Hematopoietic multipotent progenitor cell treated with erythropoietin and hydrocortisone succinate and interleukin-3 and kit ligand, for 6 days (in vitro differentiated cells): ENCODE data around the gene MORC1.
"Not testable (repeated sequence)": the region's sequence is repeated elsewhere in the genome, so short reads cannot be mapped to it uniquely, and the experiment has no call there.

Experiments used
- DNase-seq: peaks from one replicate; pipeline ENCODE4 v3.0.0-alpha.2; 2015

Gene MORC1

GRCh38 chr3:109109574-109109973, 8.4 kb downstream of the MORC1 start:
- DNase-seq = no peak

DNA sequence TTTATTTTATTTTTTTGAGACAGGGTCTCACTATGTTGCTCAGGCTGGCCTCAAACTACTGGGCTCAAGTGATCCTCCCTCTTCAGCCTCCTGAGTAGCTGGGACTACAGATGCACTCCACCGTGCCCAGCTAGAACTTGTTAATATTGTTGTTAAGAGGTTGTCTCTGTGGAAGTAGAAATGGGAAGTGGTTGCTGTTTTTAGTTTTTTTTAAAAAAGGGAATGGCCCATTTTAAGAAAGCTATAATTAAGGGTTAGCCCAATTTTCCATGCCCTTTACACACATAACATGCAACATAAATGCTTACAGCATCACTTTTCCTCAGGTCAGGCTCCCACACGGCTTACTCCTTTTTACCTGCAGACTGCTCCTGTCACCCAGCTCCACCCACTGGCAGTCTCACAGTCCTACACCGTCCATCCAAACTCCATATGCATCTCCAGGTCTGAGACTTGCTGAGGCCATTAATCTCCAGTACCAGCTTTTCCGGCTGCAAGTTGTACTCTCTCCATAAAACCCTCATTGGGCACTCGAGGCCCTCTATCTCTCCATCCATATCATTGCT, 19.8 kb downstream of the MORC1 start:
- DNase-seq = peak; percentile 6

DNA sequence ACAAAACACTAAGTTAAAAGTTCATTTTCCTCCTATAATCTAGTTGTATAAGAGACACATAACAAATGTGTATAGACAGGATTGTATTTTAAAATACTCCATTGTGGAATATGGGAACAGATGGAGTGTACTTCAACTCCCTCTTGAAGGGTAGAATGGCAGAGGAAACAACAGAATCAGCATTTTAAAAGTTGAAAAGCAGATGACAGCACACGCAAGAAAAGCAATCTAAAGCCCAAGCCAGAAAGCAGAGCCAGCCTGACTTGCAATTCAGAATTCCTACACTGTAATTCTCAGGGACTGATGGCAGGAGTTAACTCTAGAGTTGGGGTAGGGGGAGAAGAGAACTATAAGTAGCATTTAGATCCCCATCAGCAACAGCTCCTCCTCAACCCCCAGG, 22.8 kb downstream of the MORC1 start:
- no peak for DNase-seq

- no peak for DNase-seq
Observed at GRCh38 chr3:109093561-109093960, 24.4 kb downstream of the MORC1 start.

GRCh38 chr3:109091846-109092245, 26.1 kb downstream of the MORC1 start:
- no peak for DNase-seq

DNA sequence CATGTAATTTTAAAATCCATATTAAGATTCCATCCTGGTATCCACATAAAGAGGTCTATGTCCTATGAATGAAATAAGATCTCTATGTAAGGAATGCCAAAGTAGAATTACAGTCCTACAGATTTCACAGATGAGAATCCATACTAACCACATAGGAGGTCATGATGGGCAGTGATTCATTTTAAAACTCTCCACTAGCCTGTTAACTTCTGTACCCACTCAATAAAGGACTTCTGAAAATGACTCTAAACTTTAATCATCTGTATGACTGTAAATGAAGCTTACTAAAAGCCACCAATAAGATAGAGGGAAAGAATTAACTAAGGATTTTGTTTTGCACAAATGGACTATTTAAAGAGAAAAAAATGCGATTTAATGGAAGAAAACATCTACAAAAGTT, 28.7 kb downstream of the MORC1 start:
- no peak for DNase-seq

GRCh38 chr3:109081746-109082510, 36.0 kb downstream of the MORC1 start:
- DNase-seq = peak; percentile 70

- DNase-seq = not testable (repeated sequence)
Observed at GRCh38 chr3:109080090-109080489, 37.8 kb downstream of the MORC1 start.

DNA sequence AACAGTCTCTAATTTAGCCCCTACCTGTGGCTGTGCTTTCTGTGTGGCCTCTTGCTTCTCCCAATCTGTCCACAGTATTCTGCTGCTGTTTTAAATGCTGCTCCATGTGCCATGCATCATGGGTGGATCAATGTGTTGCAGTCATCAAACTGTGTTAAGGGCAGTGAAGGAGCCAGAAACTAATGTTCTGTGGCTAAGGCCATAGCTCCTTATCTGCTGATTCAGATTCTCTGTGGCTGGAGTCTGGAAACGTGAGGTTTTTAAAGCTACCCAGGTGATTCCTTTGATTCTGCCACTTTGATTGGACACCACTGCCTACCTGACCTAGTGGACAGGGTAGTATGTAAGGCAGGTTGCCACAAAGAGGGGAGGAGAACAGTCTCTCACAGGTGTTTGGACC, 44.8 kb downstream of the MORC1 start:
- peak; percentile 33 for DNase-seq

DNA sequence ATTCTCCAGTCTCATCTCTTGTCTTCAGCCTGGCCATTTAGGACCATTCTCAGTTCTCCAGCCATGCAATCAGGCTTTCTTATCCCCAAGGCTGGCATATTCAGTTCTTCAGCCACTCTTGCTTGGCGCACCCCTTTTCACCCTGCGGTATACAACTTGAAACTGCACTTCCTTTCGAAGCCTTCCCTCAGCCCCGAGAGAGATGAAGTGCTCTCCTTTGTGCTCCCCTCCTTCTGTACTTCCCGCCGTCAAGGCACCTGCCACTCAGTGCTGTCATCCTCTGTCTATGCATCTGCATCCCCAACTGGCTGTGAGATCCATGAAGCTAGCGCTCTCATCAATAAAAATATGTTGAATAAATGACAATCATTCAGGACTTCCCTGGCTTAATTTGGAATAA, 45.7 kb downstream of the MORC1 start:
- DNase-seq = peak; percentile 13

GRCh38 chr3:109071350-109072142, 46.4 kb downstream of the MORC1 start:
- peak; percentile 81 for DNase-seq

- no peak for DNase-seq
Observed at GRCh38 chr3:109070211-109070610, 47.7 kb downstream of the MORC1 start.

GRCh38 chr3:109066864-109067263, 51.1 kb downstream of the MORC1 start:
- no peak for DNase-seq

DNA sequence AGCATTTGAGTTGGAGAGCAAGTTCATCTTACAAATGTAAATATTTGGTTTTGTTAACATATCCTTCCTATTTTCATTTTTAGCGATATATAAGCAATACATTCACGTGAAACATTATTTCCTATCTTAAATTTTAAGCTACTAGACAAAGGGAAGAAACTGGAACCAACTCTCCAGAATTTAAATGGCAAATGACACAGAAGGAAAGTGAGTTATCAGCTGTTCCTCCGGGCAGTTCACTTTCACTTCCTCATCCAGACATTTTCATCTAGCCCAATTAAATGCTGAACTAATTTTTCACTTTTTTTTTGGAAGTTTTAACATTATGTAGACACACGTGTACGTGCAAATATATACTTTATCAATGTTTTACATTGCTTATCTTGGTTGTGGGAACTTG, 58.7 kb downstream of the MORC1 start:
- DNase-seq = peak; percentile 21

- no peak for DNase-seq
Observed at GRCh38 chr3:109057616-109058015, 60.3 kb downstream of the MORC1 start.

DNA sequence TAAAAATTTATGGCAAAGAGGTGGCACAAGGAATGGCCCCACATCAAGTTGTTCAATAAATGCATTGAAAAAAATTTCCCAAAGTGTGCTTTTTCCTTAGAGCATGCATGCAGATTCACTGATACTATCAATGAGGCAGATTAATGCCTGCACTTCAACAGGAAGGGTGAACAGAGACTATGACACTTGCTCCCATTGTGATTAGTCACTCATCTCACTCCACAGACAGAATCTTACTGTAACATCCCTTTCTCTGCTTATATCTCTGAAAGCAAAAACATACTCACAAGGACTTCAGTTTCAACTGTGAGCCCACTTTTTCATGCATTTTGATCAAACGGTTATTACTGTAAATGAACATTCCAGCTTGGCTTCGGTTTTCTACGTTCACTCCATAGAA, 60.9 kb downstream of the MORC1 start:
- no peak for DNase-seq

DNA sequence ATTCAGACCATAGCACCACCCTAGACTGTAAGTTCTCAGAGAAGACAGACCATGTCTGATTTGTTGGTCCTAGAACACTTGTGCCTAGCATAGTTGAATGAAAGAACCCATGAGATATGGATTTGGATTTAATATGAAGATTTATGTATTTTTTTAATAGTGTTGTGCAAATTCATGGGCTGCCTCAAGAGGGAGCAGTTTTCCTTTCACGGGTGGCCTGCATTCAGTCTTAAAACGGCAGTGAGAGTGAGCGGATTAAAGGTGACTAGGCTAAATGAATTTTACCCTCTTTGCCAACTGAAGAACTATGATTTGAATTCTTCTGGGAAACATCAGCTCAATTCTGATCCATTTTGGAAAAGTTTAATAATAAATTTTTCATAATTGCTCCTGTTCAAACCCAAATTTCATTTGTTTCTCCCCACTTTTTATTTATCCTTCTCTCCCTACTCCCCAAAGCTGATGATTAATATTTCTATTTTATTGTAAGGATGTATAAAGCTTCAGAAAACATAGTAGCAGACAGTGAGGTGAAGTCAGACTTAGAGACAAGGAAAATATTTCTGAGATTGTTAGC, 67.3 kb downstream of the MORC1 start:
- DNase-seq = peak; percentile 74

GRCh38 chr3:109047366-109047765, 70.6 kb downstream of the MORC1 start:
- DNase-seq = no peak

DNA sequence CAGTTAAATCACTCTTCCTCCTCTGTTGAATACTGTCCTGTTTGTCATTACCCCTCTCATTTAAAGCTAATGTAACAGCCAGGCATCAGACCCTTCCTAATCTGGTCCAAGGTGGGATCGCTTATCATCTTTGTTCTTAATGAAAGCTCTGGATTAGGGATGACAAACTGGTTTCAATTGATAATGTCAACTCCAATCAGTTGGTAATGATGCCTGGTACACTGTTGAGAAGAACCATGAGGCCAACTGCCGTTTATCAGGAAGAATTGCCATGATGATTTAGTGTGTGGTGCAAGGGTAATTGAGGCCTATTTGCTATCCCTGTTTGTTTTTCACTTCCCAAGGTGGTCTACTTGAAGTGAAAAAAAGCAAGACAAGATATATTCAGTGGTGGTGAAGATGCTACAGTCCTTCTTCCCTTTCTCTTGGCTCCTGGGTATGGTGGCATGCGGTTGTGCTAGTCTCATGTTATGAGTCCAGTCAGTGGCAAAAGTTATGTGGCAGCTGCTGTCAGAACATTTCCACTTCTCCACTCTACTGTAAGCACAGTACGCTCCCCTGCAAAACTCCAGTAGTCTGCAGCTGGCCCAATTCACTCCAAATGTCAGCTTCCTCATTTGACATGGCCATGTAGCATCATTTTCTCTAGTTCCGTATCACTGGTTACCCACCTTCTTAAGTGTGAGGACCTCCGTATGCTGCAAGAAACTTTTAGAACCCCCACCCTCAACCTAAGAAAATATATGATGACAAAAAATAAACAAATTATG, 72.5 kb downstream of the MORC1 start:
- no peak for DNase-seq

- no peak for DNase-seq
Observed at GRCh38 chr3:109035082-109035481, 82.9 kb downstream of the MORC1 start.

DNA sequence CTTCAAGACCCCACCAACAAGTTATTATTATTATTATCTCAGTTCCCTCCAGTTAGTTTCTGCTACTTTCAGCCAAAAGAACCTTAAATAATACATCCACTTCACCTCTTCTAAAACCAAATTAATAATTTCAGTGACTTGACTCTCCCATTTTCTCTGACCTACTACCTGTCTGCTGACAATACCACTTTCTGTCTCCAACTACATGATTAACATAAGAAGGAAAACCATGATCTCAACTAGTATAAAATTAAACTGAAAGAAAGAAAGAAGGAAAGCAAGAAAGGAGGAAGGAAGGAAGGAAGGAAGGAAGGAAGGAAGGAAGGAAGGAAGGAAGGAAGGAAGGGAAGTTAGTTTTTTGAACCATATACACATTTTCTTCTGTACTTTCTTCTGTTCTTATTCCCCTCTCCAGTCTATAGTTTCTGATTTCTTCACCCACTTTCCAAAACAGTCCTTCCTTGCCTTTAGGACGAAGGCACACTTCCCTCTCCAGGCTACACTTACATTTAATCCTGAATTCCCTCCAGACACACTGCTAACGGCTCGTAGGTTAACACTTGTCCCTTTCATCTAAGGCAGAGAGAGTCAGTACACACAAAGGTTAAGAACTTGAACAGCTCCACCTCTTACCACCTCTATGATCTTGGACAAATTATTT, 84.8 kb downstream of the MORC1 start:
- DNase-seq = no peak

DNA sequence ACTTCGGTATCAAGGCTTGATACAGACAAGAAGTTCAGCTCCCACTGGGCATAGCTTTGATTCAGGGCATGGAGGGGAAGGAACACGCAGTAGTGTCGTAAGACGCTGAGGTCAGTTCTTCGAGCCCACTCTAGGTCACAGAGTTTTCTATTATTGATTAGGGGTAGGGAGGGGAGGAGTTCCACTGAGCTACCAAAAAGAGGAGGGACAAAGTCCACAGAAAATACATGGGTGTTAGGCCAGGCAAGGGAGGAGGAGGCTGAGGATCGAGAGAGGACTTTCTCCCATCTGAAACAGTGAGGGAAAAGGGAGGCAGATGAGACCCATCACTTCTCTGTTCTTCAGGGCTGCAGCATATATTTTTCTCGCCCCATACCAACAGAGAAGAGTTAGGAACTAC, 89.2 kb downstream of the MORC1 start:
- DNase-seq = no peak
